HL-60/S4 (cell line): ENCODE data around the gene ATXN10.
"Not testable (repeated sequence)": the region's sequence is repeated elsewhere in the genome, so short reads cannot be mapped to it uniquely, and the experiment has no call there.

Experiments used
- in situ Hi-C: fragments of 300-500 bp; cut with MboI; formaldehyde crosslinking; loops from 2 replicates; pipeline ENCODE4 v1.14.3; 2022; ENCODE audit warnings: low sequenced_read_pairs

ATXN10 gene

GRCh38 chr22:45777046-45777851, 105.6 kb downstream of the ATXN10 start:
- in situ Hi-C loops = no loop called here

GRCh38 chr22:45777852-45778375, 106.3 kb downstream of the ATXN10 start:
- in situ Hi-C loops = no loop called here

GRCh38 chr22:45781459-45781858, 109.8 kb downstream of the ATXN10 start:
- in situ Hi-C loops = no loop called here

- in situ Hi-C loops = no loop called here
Measured at GRCh38 chr22:45781966-45782365, 110.3 kb downstream of the ATXN10 start.

- in situ Hi-C loops = no loop called here
Measured at GRCh38 chr22:45783021-45783420, 111.4 kb downstream of the ATXN10 start.

- in situ Hi-C loops = no loop called here
Measured at GRCh38 chr22:45783690-45784089, 112.1 kb downstream of the ATXN10 start.

- in situ Hi-C loops = no loop called here
Measured at GRCh38 chr22:45784357-45785277, 113.0 kb downstream of the ATXN10 start.

GRCh38 chr22:45785458-45785857, 113.8 kb downstream of the ATXN10 start:
- in situ Hi-C loops = no loop called here

- in situ Hi-C loops = no loop called here
Measured at GRCh38 chr22:45786726-45787125, 115.1 kb downstream of the ATXN10 start.

- in situ Hi-C loops = no loop called here
Measured at GRCh38 chr22:45787759-45788158, 116.1 kb downstream of the ATXN10 start.

- in situ Hi-C loops = no loop called here
Measured at GRCh38 chr22:45788522-45788921, 116.9 kb downstream of the ATXN10 start.

GRCh38 chr22:45790401-45790800, 118.8 kb downstream of the ATXN10 start:
- in situ Hi-C loops = no loop called here

GRCh38 chr22:45793161-45793560, 121.5 kb downstream of the ATXN10 start:
- in situ Hi-C loops = no loop called here

GRCh38 chr22:45793892-45794291, 122.3 kb downstream of the ATXN10 start:
- in situ Hi-C loops = no loop called here

GRCh38 chr22:45796009-45796408, 124.4 kb downstream of the ATXN10 start:
- in situ Hi-C loops = not testable (repeated sequence)

- in situ Hi-C loops = no loop called here
Measured at GRCh38 chr22:45799291-45799690, 127.7 kb downstream of the ATXN10 start.

- in situ Hi-C loops = no loop called here
Measured at GRCh38 chr22:45802054-45802453, 130.4 kb downstream of the ATXN10 start.

GRCh38 chr22:45804319-45804985, 132.8 kb downstream of the ATXN10 start:
- in situ Hi-C loops = no loop called here

- in situ Hi-C loops = no loop called here
Measured at GRCh38 chr22:45804986-45805325, 133.3 kb downstream of the ATXN10 start.

GRCh38 chr22:45805413-45805812, 133.8 kb downstream of the ATXN10 start:
- in situ Hi-C loops = no loop called here
